Measurements from ENCODE around the gene ATP8B1.

DNA sequence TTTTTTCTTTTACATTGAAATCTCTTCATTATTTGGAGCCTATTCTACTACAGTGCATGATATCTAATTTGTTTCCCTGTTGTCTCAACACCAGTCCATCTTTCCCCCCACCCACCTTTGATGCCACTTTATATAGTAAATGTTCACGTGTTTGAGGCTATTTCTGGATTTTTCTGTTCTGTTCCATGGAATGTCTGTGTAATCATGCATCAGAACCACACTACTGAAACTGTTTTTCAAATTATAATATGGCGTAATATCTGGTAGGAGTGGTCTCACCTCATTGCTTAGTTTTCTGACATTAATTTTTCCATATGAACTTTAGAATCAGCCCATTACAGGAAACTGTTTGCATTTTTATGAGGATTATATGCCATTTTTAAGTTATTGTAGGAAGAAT, 162.4 kb downstream of the ATP8B1 start:
- TF ChIP-seq, protein P1, sequence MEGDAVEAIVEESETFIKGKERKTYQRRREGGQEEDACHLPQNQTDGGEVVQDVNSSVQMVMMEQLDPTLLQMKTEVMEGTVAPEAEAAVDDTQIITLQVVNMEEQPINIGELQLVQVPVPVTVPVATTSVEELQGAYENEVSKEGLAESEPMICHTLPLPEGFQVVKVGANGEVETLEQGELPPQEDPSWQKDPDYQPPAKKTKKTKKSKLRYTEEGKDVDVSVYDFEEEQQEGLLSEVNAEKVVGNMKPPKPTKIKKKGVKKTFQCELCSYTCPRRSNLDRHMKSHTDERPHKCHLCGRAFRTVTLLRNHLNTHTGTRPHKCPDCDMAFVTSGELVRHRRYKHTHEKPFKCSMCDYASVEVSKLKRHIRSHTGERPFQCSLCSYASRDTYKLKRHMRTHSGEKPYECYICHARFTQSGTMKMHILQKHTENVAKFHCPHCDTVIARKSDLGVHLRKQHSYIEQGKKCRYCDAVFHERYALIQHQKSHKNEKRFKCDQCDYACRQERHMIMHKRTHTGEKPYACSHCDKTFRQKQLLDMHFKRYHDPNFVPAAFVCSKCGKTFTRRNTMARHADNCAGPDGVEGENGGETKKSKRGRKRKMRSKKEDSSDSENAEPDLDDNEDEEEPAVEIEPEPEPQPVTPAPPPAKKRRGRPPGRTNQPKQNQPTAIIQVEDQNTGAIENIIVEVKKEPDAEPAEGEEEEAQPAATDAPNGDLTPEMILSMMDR (IDR thresholded peaks at IDR 0.05; ENCODE audit: borderline replicate concordance, extremely low read depth, low read length, poor library complexity, severe bottlenecking) = no peak
- TF ChIP-seq EZH2 (IDR thresholded peaks at IDR 0.05; ENCODE audit: borderline replicate concordance, low read depth, low read length, severe bottlenecking) = no peak

Data from DND-41 (cell line).